Stimulated activated CD8-positive, alpha-beta memory T cell treated with anti-CD3 and anti-CD28 coated beads, Interleukin-15, amount 100 ng/mL, for 48 hours (primary cell): ENCODE measurements around the gene PLA2G2C.
"Not testable (repeated sequence)": the region's sequence is repeated elsewhere in the genome, so short reads cannot be mapped to it uniquely, and the experiment has no call there.

Experiments used
- DNase-seq, 2 donors: peaks; one replicate each; pipeline ENCODE4 v3.0.0-alpha.2; 2020; ENCODE audit warnings: low read depth in 2 of 2

PLA2G2C gene, protein sequence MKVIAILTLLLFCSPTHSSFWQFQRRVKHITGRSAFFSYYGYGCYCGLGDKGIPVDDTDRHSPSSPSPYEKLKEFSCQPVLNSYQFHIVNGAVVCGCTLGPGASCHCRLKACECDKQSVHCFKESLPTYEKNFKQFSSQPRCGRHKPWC

DNA sequence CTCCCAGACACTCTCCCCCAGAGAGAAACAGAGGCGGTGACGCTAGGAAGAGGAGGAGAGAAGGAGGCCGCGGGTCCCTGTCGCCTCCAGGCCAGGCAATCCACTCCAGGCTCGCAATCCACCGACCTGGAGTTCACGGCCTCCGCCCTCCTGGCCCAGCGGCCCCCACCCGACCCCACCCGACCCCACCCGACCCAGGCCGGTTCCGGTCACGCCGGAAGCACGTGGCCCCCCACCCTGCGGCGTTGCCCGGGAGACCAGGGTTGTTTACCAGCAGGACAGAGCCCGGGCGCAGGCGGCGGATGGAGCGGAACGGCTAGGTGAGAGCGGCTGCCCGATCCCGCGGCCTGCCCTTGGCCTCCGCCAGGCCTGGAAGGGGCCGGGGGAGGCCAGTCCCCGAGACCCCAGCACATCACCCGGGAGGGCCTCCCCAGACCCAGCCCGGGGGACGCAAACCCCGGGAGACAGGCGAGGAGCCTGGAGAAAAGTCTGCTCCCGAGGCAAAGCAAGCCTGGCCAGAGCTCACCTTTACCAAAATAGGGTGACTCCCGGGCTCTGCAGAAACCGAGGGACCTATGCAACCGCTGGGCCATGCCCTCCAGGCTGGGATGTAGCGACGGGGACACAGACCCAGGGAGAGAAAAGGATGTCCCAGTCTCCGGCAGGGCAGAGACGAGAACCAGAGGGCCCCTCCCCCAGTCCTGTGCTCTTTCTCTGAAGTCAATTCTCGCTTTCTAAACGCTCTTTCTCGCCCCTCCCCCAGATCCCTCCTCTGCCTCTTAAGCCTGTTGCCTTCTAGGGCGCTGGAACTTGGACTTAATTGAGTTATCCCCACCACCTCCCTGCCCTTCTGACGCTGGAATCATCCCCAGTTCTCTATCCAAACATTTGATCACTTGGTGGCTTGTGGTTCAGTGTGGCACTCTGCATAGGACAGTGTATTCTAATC lies at the start of gene PLA2G2C, which contains the start of gene UBXN10:
PLA2G2C (minus strand) TSS at position 685 of the 949 bp plus-strand sequence. CDS start 9,155 bp downstream, outside the sequence.
UBXN10 (plus strand) TSS at position 263 of the 949 bp plus-strand sequence. CDS start 4,466 bp downstream, outside the sequence.
- peak; percentile 53 to 69 for DNase-seq

DNA sequence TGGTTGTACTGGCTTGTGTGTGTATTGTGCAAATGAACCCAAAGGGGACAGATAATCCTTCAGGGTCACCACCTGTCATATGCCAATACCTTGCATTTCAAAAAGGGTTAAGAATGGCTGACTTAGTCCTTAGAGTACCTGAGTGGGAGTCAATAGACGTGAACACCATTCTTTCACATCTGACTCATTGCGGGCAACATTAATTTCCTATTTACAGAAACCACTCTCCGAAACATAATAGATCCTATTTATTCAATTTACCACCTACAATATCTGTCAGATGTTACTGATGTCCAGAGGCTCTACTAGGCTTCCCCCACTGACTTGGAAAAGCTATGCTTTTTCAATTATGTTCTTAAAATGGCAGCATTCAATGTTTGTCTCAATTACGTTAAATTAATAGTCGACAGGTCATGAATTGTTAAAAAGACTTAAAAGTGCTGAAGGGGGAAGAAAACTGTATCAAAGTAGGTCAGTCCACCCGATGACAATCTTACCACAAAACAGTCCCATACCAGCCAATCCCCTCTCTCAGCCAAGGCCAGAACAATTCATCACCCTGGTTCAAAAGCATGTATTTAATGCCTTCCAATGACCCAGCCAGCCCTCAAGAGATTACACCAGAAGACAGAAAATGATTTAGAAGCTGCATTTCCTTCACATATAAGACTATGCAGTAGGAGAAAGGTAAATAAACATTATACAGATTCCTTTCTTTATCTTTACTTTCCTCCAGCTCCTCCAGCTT lies 48.6 kb upstream of the PLA2G2C start:
- no peak for DNase-seq

DNA sequence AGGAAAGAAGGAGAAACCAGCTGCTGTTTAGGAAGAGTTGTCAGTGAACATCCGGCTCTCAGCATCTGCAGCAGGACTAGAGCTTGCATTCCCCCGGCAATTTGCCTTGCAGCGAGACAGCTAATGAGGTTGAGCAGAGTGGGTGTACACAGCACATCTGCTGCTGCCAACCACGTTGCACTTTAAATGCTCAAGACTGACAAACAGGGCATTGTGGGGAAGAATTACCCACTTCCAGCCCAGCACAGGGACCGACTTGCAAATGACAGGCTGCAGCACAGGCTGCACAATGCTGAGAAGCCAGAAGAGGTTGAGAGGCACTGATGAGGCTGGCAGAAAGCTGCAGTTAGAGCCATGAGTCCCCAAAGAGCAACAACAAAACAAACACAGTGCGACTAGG lies 47.5 kb upstream of the PLA2G2C start:
- DNase-seq, result no peak

DNA sequence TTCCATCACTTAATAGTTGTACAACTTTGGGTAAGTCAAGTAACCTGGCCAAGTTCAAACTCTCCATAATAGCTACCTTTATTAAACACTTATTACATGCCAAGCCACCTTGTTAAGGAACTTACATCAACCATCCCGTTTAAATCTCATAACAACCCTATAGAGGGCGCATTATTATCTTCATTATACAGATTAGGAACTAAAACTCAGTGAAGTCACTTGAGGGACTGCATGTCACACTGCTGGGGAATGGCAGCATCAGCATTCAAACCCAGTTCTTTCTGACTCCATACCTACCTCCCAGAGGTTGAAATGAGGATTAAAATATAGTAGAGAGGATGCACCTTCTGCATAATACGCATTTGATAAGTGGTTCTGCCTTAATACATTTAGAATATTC lies 47.1 kb upstream of the PLA2G2C start:
- DNase-seq, result no peak

DNA sequence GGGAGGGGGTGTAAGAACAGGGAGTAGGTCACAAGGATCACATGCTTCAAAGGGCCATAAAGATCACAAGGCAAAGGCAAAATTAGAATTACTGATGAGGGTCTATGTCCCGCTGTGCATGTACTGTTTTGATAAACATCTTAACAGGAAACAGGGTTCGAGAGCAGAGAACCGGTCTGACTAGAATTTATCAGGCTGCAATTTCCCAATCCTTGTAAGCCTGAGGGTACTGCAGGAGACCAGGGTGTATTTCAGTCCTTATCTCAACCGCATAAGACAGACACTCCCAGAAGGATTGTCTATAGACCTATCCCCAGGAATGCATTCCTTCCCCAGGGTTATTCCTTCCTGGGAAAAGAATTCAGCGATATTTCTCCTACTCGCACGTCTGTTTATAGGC lies 46.2 kb upstream of the PLA2G2C start:
- DNase-seq, result not testable (repeated sequence)

DNA sequence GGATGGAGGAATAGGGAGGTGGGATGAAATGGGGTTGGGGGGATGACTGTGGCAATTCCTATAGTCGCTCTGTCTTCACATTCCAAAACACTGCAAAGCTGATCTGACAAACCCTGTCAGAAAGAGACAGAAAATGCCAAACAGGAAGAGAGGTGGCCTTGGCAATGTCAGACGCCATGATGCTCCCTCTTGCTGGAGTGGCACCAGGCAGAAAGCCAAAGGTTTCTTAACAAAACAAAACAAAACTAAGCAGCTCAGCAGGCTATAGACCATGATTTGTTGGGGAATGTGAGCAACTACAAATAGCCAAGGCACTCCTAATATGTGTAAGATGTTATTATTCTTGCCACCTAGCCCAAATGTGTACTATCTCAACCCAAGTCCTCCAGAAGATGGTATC lies 42.9 kb upstream of the PLA2G2C start:
- DNase-seq, result no peak

DNA sequence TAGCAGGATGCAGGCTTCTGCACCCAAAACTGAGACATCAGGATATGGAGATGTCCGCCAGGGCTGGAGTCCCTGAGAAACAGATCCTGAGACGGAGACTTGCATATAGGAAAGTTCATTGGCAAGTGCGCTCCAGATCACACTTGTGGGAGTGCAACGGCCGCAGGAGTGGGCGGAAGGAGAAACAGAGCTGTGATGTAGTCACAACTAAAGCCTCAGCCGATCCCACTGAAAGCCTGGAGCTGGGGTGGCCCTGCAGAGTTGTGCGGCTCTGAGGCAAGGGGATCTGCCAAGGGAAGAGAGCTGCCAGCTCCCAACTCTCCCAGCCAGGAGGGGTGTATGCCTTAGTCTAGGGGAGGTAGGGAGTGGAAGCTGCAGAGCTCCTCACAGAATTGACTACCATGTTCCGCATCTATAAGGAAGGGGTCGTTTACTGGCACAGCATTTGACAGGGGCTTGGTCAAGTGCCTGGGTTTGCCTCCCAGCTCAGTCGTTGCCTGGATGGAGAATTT lies 42.1 kb upstream of the PLA2G2C start:
- no peak for DNase-seq

DNA sequence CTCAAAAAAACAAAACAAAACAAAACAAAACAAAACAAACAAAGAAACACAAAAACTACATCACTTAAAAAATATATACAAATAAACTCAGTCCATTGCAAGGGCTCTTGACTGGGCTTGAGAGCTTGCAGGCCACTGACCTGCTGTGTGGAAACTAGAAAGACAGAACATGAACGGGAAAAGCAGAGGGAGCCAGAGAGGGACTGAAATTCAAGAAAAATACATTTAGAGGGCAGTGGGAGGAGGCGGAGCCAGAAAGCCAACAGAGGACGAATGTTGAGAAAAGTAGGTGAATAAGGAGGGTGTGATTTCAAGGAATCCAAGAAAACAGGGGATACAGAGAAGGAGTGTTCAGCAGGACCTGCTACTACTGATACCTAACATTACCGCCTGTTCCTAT lies 41.4 kb upstream of the PLA2G2C start:
- no peak for DNase-seq

DNA sequence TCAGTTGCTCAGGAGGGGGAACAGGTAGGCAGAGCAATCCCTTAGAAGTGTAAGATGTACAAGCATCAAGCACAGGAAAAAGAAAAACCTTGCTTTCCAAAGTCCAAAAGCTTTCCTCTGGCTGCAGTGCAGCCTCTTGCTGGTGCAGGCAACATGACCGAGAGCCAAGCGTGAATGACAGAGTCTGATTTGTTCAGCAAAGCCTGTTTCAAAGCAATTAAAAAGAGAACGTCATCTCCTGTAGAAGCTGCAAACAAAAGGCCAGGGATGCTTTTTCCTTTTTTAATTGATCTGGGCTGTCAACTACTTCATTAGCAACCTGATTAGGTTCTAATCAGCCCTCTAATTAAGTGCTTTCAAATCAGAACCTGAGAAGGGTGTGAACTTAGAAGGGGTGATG lies 38.2 kb upstream of the PLA2G2C start:
- DNase-seq, result no peak

DNA sequence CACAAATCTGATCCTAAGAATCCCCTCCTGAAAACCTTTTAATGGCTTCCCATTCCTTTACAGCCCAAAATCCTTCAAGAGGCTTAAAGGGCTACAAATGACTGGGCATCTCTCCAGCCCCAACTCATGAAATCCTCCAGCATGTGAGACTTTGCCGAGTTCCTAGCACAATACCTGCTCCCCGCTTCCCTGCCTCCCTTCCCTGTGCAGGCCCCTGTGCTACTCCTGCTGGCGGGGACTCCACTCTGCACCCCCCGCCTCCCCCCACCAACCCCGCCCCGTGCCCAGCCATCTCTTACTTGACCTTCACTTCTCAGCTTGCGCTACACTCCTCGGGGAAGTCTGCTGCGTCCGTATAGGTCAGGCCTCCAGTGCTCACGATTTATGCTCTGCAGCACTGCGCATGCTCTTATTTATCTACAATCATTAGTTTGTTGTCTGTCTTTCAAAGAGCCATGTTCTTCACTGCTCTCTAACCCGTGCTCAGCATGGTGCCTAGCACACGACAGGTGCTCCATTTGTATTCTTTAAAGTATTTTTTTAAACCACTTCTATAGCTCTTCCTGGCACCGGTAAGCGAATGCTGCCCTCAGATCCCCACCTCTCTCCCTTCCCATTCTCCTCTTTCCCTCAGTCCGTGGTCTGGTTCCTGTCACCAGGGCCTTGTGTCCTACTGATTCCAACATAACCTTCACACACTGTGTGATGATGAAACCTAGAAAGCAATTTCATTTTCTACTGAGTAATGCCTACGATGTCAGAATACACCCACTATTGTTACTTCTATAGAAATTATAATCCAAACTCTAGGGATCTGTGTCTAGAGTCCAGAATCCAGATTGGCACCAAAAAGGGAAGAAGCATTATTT lies 37.5 kb upstream of the PLA2G2C start:
- DNase-seq, result no peak

DNA sequence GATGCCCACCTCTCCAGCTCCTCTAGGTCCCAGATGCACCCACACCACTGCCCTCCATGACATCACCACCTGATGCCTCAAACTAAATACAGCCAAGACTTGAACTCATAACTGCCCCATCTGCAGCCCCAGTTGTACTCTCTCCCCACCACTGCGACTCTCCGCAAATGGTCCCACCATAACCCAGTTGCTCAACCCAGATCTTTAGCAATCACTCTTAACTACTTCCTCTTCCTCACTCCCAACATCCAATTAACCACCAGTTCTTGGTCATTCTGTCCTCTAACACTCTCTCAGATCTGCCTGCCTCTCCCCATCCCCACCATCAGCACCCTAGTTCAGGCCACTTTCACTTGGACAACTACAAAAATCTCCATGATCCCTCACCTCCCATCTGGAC lies 36.8 kb upstream of the PLA2G2C start:
- DNase-seq, result no peak

DNA sequence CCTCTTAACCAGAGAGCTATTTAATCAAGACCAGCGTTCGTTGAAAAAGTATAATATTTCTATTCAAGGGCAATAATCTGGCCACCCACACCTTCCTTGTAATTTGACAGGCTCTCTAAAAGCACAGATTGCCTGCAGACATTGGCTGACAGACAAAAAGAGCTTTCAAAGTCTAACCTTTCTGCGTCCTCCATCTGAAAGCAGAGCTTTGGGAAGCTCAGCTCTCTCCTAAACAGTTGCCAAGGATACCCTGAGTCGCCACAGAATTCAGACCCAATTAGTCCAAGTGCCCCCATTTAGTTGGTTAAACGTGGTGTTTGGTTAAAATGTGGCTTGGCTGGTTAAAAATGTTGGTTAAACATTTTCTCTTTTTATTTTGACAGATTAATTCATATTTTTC lies 33.7 kb upstream of the PLA2G2C start:
- DNase-seq, result no peak

DNA sequence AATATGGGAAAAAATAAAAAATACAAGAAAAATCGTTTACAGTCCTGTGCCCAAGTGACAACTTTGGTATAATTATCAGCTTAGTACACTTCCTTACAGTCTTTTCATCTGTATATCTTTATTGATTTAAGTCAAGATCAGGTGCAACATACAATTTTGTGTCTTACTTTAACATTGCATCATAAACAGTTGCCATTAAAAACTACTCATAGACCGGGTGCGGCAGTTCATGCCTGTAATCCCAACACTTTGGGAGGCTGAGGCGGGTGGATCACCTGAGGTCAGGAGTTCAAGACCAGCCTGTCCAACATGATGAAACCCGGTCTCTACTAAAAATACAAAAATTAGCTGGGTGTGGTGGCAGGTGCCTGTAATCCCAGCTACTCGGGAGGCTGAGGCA lies 32.7 kb upstream of the PLA2G2C start:
- DNase-seq, result not testable (repeated sequence)

DNA sequence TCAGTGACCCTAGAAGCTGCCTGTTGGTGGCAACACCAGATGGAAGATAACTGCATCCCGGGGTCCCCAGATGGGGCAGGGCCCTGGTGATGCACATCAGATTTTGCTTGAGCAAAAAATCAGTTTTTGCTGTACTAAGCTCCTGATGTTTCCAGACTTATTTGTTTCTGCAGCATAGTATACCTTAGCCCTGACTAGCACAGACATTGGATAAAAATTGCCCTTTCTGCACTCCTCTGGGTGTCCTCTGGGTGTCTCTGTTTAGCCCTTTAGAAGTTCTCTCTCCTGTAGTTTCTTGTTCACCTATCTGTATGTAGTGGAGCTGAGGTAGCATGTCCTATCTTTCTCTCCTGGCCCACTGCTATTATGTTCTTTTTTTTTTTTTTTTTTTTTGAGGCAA lies 30.3 kb upstream of the PLA2G2C start:
- DNase-seq, result no peak

DNA sequence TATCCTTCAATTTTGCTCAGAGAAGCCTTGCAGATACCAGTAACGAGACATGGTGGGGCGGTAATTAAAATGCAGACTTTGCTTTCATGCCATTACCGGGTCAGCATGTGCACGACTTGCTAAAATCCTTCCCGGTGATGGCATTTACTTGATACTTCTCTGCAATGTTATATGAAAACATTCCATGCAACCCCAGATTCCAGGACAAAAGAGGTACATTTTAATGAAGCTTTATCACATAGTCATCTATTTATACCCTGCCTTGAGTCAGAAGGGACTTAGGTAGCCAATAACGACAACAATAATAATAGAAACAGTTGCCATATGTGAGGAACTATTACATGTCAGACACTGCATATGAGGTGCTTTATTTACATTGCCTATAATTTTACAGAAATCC lies 29.4 kb upstream of the PLA2G2C start:
- DNase-seq, result no peak

DNA sequence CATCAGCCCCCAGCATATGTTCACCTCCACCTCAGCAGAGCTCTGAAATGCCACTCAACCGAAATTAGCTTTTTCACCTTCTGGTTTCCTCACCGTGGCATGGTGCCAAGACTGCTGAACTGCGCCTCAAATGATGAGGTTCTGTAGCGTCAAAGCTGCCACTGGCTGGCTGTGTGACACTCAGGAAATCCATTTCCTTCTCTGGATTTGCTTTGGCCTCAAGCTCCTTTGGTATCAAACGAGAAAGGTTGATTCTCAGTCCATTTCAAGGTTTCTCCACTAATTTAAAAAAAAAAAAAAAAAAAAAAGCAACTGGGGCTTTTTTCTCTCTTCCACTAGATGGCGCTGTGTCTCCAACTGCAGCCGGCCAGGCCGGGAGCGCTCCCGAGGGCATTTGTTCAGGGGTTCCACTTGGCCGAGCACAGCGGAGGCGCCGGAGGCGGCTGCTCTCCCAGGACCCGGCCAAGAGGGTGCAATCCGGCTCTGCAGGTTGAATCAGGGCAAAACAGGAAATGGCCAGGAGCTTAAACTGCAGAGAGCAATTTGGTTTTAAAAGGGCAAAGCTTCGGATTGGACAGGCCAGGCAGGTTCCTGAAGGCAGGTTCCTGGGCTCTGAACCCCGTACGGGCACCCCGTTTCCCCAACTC lies 26.5 kb upstream of the PLA2G2C start:
- DNase-seq, result peak; percentile 21 to 36

DNA sequence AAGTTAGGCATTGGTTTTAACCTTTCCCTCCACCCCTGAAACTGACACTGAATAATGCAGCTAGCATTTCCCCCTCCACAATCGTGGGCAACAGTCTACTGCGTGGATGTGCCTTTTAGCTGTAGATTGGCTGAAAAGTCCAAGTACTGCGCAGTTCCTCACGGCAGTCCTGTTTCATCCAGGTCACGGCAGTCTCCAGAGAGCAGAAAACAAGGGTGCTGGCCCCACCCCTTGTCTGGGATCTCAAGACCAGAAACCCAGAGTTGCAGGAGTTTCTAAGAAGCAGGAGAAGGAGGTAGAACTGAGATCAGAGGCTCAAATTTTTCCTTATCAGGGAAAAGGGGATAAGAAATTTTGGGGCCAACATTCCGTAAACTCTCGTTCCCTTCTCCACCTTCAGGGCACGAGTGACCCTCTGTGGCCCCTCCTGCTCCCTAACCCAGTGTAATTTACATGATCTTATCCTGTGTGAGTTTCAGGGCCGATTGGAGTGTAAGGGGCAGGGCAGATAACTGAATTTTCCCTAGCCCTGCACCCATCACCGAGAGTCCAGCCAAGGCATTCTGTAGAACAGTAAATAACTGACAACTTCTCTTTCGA lies 25.9 kb upstream of the PLA2G2C start:
- DNase-seq, result no peak

DNA sequence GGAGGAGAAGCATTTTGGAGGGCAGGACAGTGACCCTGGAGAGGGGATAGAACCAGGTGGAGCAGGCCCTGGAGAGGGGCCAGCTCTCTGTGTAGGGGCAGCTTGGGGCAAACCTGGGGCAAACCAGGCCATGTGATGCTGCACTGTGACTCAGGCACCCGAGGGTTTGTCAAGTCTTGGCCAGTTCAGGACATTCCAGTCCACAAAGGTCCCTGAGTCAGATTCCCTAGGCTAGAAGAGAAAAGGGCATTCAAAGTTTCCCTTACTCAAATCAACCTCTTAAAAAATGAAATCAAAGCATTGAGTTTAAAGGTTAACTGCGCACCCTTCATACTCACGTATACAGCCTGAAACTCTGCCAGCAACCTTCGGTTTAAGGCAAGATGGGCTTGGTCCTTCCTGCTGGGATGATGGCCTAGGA lies 25.2 kb upstream of the PLA2G2C start:
- no peak for DNase-seq

DNA sequence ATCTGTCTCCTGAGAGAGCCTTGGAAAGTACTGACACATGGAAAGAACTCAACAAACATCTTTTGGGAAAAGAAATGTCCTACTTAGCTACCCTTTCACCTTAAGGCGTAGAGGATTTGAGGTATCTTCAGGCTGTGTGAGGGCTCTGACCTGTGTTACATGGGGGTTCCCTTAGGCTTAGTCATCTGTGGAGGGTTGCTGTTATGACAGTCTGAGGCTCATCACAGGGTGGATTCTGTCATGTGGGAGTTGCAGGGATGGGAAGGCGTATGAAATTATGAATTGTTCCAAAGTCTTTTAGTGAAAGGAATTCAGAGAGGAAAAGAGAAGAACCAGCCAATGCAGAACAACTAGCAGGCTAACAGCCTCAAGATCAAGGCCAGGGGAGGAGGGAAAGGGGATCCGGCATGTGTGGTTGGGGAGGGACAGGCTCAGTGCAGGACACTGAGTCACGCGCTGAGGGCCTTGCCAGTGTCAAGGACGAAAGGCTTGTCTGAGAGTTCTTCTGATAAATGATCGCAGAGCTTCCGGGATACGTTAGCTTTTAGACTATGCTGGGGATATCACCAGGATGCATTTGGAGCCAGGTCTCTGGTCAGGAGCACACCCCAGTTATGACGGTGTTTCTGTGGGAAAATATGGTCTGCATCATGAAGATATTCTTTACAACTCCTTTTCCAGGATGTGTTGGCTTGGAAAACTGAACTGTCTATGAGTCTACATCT lies 24.6 kb upstream of the PLA2G2C start:
- no peak for DNase-seq

DNA sequence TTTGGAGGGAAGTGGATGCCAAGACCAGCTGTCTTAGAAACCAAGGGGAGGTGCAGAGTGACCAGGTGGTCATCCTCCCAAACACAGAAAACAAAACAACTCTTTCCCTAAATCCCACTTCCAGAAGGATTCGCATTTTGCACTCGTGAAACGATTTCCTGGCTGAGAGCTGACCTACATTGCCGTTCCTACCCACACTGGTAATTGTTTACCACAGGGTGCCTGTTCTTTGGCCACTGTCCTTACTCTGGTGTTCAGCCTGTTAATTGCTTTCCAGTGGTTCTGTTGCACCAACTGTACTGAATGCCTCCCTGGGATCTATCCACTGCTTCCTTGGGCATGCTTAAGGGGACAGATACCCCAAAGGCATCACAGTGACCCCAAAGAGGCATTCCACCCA lies 23.2 kb upstream of the PLA2G2C start:
- no peak for DNase-seq
